NT2/D1 (cell line): Measurements from ENCODE around the gene SRBD1.

Experiments
- DNase-seq: peaks from one replicate; pipeline ENCODE4 v3.0.0-alpha.2; 2011; ENCODE audit warnings: low read depth, low spot score
- H3K27me3 ChIP-seq: 2 replicates; pipeline ENCODE4 v1.6.0; 2011; ENCODE audit warnings: mild to moderate bottlenecking; ENCODE audit not compliant: insufficient read length, insufficient read depth
- H3K36me3 ChIP-seq: 2 replicates; pipeline ENCODE4 v1.6.1; 2011; ENCODE audit warnings: mild to moderate bottlenecking, low read length, mixed read lengths; ENCODE audit not compliant: insufficient read depth, insufficient read length
- H3K4me1 ChIP-seq: 2 replicates; pipeline ENCODE4 v1.5.1; 2011; ENCODE audit not compliant: insufficient read depth, insufficient read length
- H3K4me3 ChIP-seq: 2 replicates; pipeline ENCODE4 v1.5.1; 2011; ENCODE audit warnings: low read depth; ENCODE audit not compliant: insufficient read length
- H3K9ac ChIP-seq: 2 replicates; pipeline ENCODE4 v1.6.0; 2011; ENCODE audit warnings: low read depth; ENCODE audit not compliant: insufficient read length
- H3K9me3 ChIP-seq: 2 replicates; pipeline ENCODE4 v1.5.1; 2011; ENCODE audit warnings: mild to moderate bottlenecking, low read length; ENCODE audit not compliant: insufficient read depth
- SUZ12 ChIP-seq: IDR thresholded peaks from 2 replicates; pipeline ENCODE4 v1.6.1; 2011; ENCODE audit not compliant: insufficient read length, insufficient read depth; ENCODE audit errors: extremely low read depth
- YY1 ChIP-seq: IDR thresholded peaks from 2 replicates; pipeline ENCODE4 v1.6.1; 2011; ENCODE audit not compliant: insufficient read length, insufficient read depth
- ZNF274 ChIP-seq: IDR thresholded peaks from 2 replicates; pipeline ENCODE4 v1.6.1; 2011; ENCODE audit warnings: mild to moderate bottlenecking, low read depth, low read length

Gene SRBD1

DNA sequence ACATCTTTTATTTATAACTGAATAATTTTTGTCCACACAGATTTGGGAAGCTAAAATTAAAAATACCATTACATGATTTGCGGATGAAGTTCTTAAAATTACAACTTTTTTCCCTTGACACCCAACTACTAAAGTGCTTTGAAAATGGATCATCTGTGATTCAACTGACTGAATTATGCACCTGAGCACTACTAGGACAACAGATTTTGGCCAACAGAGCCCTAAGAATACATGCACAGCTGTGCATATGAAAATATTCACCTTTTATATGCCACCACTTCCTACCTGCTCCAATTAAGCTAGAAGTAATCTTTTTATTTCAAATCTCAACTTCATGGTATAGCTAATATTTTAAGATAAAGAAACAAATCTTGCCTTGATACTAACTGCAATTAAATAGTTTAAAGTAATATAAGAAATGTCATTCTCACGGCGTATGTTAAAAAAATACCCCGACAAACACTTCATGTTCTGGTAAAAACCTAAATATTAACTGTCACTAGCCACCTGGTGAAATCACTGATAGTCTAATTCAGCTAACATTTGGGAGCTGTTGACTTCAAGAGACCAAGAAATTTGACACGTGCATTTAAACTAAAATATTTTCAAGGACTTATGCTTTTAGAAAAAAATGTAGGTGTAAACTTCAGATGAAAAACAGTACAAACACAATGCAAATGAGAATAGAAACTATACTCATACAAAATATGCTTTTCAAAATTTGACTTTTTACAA, 153.7 kb downstream of the SRBD1 start:
- TF ChIP-seq YY1 = no peak
- TF ChIP-seq SUZ12 = no peak
- TF ChIP-seq ZNF274 = no peak
- H3K4me1 ChIP-seq = no peaks in the 10 kb centered on the region

GRCh38 chr2:45452866-45453265, 158.2 kb downstream of the SRBD1 start:
- no peak overlapping the region for H3K9ac ChIP-seq
- H3K36me3 ChIP-seq = no peaks in the 10 kb centered on the region
- H3K4me3 ChIP-seq = no peak overlapping the region
- no peaks in the 10 kb centered on the region for H3K27me3 ChIP-seq
- TF ChIP-seq YY1 (no peak), ZNF274 (no peak), SUZ12 (no peak)
- H3K4me1 ChIP-seq = no peaks in the 10 kb centered on the region
- no peak for DNase-seq
- H3K9me3 ChIP-seq = no peaks in the 10 kb centered on the region

More for the DNA sequence above, 153.7 kb downstream of the SRBD1 start:
- Histone ChIP-seq H3K9ac (no peak overlapping the region), H3K4me3 (no peak overlapping the region), H3K36me3 (peaks cover 8% of the 10 kb centered on the region), H3K9me3 (no peaks in the 10 kb centered on the region), H3K27me3 (no peaks in the 10 kb centered on the region)
- no peak for DNase-seq

DNA sequence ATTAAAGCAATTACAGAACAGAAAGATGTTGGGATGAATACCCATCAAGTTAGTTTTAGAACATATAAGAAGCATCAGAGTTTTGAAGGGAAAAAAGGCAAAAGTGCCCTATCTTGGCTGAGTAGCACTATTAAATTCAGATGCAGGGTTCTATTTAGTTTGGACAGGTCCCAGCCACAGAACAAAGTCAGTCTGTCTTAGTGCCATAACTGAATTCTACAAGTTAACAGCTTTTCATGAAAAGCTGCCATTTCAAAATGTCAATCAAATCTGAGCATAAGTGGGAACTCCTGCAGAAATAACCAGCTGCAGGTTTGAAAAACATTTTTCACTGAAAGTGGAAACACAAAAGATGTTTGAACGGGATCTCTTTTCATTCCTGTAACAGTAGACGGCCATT, 160.4 kb downstream of the SRBD1 start:
- H3K4me3 ChIP-seq = no peak overlapping the region
- H3K9me3 ChIP-seq = no peaks in the 10 kb centered on the region
- no peaks in the 10 kb centered on the region for H3K27me3 ChIP-seq
- no peak overlapping the region for H3K9ac ChIP-seq
- TF ChIP-seq SUZ12 = no peak
- no peaks in the 10 kb centered on the region for H3K36me3 ChIP-seq
- no peaks in the 10 kb centered on the region for H3K4me1 ChIP-seq
- DNase-seq = no peak

GRCh38 chr2:45448217-45448616, 162.8 kb downstream of the SRBD1 start:
- DNase-seq = no peak
- Histone ChIP-seq H3K27me3 (no peaks in the 10 kb centered on the region), H3K4me1 (no peaks in the 10 kb centered on the region), H3K36me3 (no peaks in the 10 kb centered on the region), H3K4me3 (no peak overlapping the region), H3K9me3 (no peaks in the 10 kb centered on the region), H3K9ac (no peak overlapping the region)
- TF ChIP-seq ZNF274 (no peak), SUZ12 (no peak), YY1 (no peak)

- DNase-seq = no peak
- Histone ChIP-seq H3K4me3 (no peak overlapping the region), H3K4me1 (no peaks in the 10 kb centered on the region), H3K27me3 (no peaks in the 10 kb centered on the region), H3K36me3 (no peaks in the 10 kb centered on the region), H3K9ac (no peak overlapping the region), H3K9me3 (no peaks in the 10 kb centered on the region)
- no peak for TF ChIP-seq YY1
- TF ChIP-seq ZNF274 = no peak
- TF ChIP-seq SUZ12 = no peak
Measured at GRCh38 chr2:45446016-45446415, 165.1 kb downstream of the SRBD1 start.

DNA sequence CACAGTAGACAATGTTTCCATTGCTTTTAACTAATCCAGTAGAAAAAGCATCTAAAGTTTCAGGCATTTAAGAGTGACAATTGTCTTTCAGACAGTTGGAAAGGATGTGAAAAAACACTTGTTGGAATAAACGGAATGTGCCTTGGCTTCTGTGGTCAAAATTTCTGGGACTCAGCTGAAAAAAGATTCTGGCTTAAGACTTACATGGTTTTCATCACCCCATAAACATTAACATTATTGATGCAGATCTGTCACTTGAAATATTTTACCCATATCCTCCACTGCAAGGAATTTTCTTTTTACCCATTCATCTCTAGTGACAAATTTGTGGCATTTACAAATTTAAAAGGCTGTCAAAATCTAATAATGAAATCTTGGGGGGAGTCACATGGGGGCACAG, 166.0 kb downstream of the SRBD1 start:
- Histone ChIP-seq H3K4me1 (no peaks in the 10 kb centered on the region), H3K36me3 (no peaks in the 10 kb centered on the region), H3K4me3 (no peak overlapping the region), H3K9ac (no peak overlapping the region), H3K9me3 (no peaks in the 10 kb centered on the region), H3K27me3 (no peaks in the 10 kb centered on the region)
- DNase-seq = no peak
- TF ChIP-seq ZNF274 (no peak), SUZ12 (no peak)

DNA sequence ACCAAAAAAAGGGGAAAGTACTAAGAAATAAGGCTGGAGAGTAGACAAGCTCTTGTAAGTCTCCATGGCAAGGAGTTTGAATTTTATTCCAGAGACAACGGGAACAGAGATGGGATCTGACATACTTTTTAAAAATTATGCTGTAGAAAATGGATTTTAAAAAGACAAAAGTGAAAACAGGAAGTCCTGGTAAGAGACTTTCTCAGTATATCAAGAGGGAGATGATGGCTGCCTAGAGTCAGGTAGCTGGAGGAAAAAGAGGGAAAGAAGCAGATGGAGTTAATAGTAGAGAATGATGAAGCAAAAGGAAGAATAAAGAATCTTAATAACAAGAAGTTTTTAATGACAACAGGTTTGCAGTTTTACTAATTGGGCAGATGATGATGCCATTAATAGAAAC, 168.1 kb downstream of the SRBD1 start:
- no peak overlapping the region for H3K4me3 ChIP-seq
- TF ChIP-seq YY1 (no peak), ZNF274 (no peak), SUZ12 (no peak)
- H3K9me3 ChIP-seq = no peaks in the 10 kb centered on the region
- H3K9ac ChIP-seq = no peak overlapping the region
- no peaks in the 10 kb centered on the region for H3K27me3 ChIP-seq
- H3K4me1 ChIP-seq = no peaks in the 10 kb centered on the region
- DNase-seq = no peak
- H3K36me3 ChIP-seq = no peaks in the 10 kb centered on the region
